Measurements from ENCODE around the gene KCNH5.
A peak's percentile ranks its signal among the peaks of the same experiment; 100 is the strongest.

The KCNH5 gene

GRCh38 chr14:62674563-62675237, 370.6 kb downstream of the KCNH5 start:
- Histone ChIP-seq H3K79me1 (ENCODE audit: low read length) (no peaks in the 10 kb centered on the region), H3K27me3 (ENCODE audit: insufficient read depth, low read length, poor library complexity) (no peaks in the 10 kb centered on the region), H2BK15ac (replicated peaks; ENCODE audit: low read depth) (no peak overlapping the region), H4K8ac (ENCODE audit: low read depth, low read length) (no peak overlapping the region), H3K79me2 (ENCODE audit: control insufficient read depth, insufficient read depth, low read length) (no peaks in the 10 kb centered on the region), H3K56ac (ENCODE audit: low read length) (no peak overlapping the region), H2BK5ac (ENCODE audit: low read length) (no peak overlapping the region), H2AK5ac (ENCODE audit: low read length) (no peak overlapping the region), H3K4me2 (ENCODE audit: low read length) (no peak overlapping the region), H3K4me3 (ENCODE audit: low read length) (no peak overlapping the region), H4K5ac (ENCODE audit: low read length) (no peak overlapping the region), H3K18ac (ENCODE audit: low read length) (no peak overlapping the region), H3K4me1 (ENCODE audit: control insufficient read depth, low read depth, low read length) (no peaks in the 10 kb centered on the region), H3K27ac (ENCODE audit: low read depth, low read length) (no peak overlapping the region), H3K4ac (ENCODE audit: low read depth, low read length) (no peak overlapping the region), H2BK120ac (ENCODE audit: low read depth, low read length) (no peak overlapping the region), H3K23ac (ENCODE audit: low read length) (no peak overlapping the region), H3K9ac (ENCODE audit: low read length) (no peak overlapping the region), H3K36me3 (ENCODE audit: control insufficient read depth, insufficient read depth, low read length) (no peaks in the 10 kb centered on the region)
- WGBS (ENCODE audit: extremely low coverage, insufficient coverage, low lambda C conversion rate), result no CpG with 5 or more reads among the region's 4 CpGs
- DNase-seq, result peak; percentile 47

GRCh38 chr14:62673014-62673755, 372.1 kb downstream of the KCNH5 start:
- no peak overlapping the region for H2AK5ac ChIP-seq (ENCODE audit: low read length)
- no CpG with 5 or more reads among the region's 4 CpGs for WGBS (ENCODE audit: extremely low coverage, insufficient coverage, low lambda C conversion rate)

GRCh38 chr14:62670526-62670925, 374.7 kb downstream of the KCNH5 start:
- Histone ChIP-seq H3K79me1 (ENCODE audit: low read length) (no peaks in the 10 kb centered on the region), H3K56ac (ENCODE audit: low read length) (no peak overlapping the region), H2BK120ac (ENCODE audit: low read depth, low read length) (no peak overlapping the region), H3K27me3 (ENCODE audit: insufficient read depth, low read length, poor library complexity) (no peaks in the 10 kb centered on the region), H3K4me3 (ENCODE audit: low read length) (no peak overlapping the region), H3K79me2 (ENCODE audit: control insufficient read depth, insufficient read depth, low read length) (no peaks in the 10 kb centered on the region), H2BK5ac (ENCODE audit: low read length) (no peak overlapping the region), H2BK15ac (replicated peaks; ENCODE audit: low read depth) (peak overlapping the region; percentile 74), H3K4ac (ENCODE audit: low read depth, low read length) (no peak overlapping the region), H4K8ac (ENCODE audit: low read depth, low read length) (no peak overlapping the region), H3K4me2 (ENCODE audit: low read length) (no peak overlapping the region), H3K36me3 (ENCODE audit: control insufficient read depth, insufficient read depth, low read length) (no peaks in the 10 kb centered on the region), H3K9ac (ENCODE audit: low read length) (no peak overlapping the region), H4K5ac (ENCODE audit: low read length) (no peak overlapping the region), H3K18ac (ENCODE audit: low read length) (no peak overlapping the region), H2AK5ac (ENCODE audit: low read length) (no peak overlapping the region), H3K23ac (ENCODE audit: low read length) (no peak overlapping the region), H3K27ac (ENCODE audit: low read depth, low read length) (no peak overlapping the region), H3K4me1 (ENCODE audit: control insufficient read depth, low read depth, low read length) (no peaks in the 10 kb centered on the region)
- no peak for DNase-seq
- no CpG with 5 or more reads among the region's 2 CpGs for WGBS (ENCODE audit: extremely low coverage, insufficient coverage, low lambda C conversion rate)

More at GRCh38 chr14:62673014-62673755, 372.1 kb downstream of the KCNH5 start:
- Histone ChIP-seq H4K8ac (ENCODE audit: low read depth, low read length) (no peak overlapping the region), H2BK120ac (ENCODE audit: low read depth, low read length) (no peak overlapping the region), H3K18ac (ENCODE audit: low read length) (no peak overlapping the region), H2BK5ac (ENCODE audit: low read length) (no peak overlapping the region), H3K9ac (ENCODE audit: low read length) (no peak overlapping the region), H2BK15ac (replicated peaks; ENCODE audit: low read depth) (no peak overlapping the region), H3K4me3 (ENCODE audit: low read length) (no peak overlapping the region), H3K79me2 (ENCODE audit: control insufficient read depth, insufficient read depth, low read length) (no peaks in the 10 kb centered on the region), H3K4me1 (ENCODE audit: control insufficient read depth, low read depth, low read length) (no peaks in the 10 kb centered on the region), H3K4ac (ENCODE audit: low read depth, low read length) (no peak overlapping the region), H3K27me3 (ENCODE audit: insufficient read depth, low read length, poor library complexity) (no peaks in the 10 kb centered on the region), H3K79me1 (ENCODE audit: low read length) (no peaks in the 10 kb centered on the region), H3K23ac (ENCODE audit: low read length) (no peak overlapping the region), H3K4me2 (ENCODE audit: low read length) (no peak overlapping the region), H3K56ac (ENCODE audit: low read length) (no peak overlapping the region), H3K27ac (ENCODE audit: low read depth, low read length) (no peak overlapping the region), H3K36me3 (ENCODE audit: control insufficient read depth, insufficient read depth, low read length) (no peaks in the 10 kb centered on the region), H4K5ac (ENCODE audit: low read length) (no peak overlapping the region)
- DNase-seq, result no peak

DNA sequence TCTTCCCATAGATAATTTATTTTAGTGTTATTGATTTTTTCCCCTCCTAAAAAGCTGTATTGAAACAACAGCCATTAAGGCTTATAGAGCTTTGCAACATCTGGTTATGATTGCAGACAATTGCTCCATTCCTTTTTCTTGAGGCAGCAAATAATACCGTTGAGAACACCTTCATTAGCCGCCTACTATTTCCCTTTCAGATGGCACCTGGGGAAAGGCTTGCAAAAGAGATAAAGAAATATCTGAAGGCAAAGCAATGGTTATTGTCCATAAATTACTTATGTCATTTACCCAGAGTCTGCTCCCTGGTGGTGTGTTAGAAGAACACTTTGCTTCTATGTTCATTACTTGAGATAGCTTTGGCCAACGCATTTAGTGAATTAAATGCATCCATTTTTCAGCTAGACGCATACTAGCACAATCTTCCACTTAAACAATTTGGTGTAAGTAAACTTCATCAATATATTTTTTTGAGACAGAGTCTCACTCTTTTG, 377.8 kb downstream of the KCNH5 start:
- no CpG with 5 or more reads among the region's 4 CpGs for WGBS (ENCODE audit: extremely low coverage, insufficient coverage, low lambda C conversion rate)
- no peak overlapping the region for H3K56ac ChIP-seq (ENCODE audit: low read length)
- H4K5ac ChIP-seq (ENCODE audit: low read length), result no peak overlapping the region
- H3K27ac ChIP-seq (ENCODE audit: low read depth, low read length), result no peak overlapping the region
- H3K36me3 ChIP-seq (ENCODE audit: control insufficient read depth, insufficient read depth, low read length), result no peaks in the 10 kb centered on the region
- H3K4me2 ChIP-seq (ENCODE audit: low read length), result no peak overlapping the region
- no peaks in the 10 kb centered on the region for H3K79me1 ChIP-seq (ENCODE audit: low read length)
- no peak overlapping the region for H2BK5ac ChIP-seq (ENCODE audit: low read length)
- no peak overlapping the region for H3K4ac ChIP-seq (ENCODE audit: low read depth, low read length)
- H3K4me3 ChIP-seq (ENCODE audit: low read length), result no peak overlapping the region
- H2BK15ac ChIP-seq (replicated peaks; ENCODE audit: low read depth), result peak overlapping the region; percentile 23
- no peak overlapping the region for H4K8ac ChIP-seq (ENCODE audit: low read depth, low read length)
- no peaks in the 10 kb centered on the region for H3K79me2 ChIP-seq (ENCODE audit: control insufficient read depth, insufficient read depth, low read length)
- H2AK5ac ChIP-seq (ENCODE audit: low read length), result no peak overlapping the region
- H3K9ac ChIP-seq (ENCODE audit: low read length), result no peak overlapping the region
- no peak for DNase-seq
- H3K4me1 ChIP-seq (ENCODE audit: control insufficient read depth, low read depth, low read length), result peaks cover 5% of the 10 kb centered on the region
- no peak overlapping the region for H2BK120ac ChIP-seq (ENCODE audit: low read depth, low read length)
- peak overlapping the region; percentile 75 for H3K18ac ChIP-seq (ENCODE audit: low read length)
- H3K27me3 ChIP-seq (ENCODE audit: insufficient read depth, low read length, poor library complexity), result no peaks in the 10 kb centered on the region
- no peak overlapping the region for H3K23ac ChIP-seq (ENCODE audit: low read length)

GRCh38 chr14:62665286-62665685, 380.0 kb downstream of the KCNH5 start:
- WGBS (ENCODE audit: extremely low coverage, insufficient coverage, low lambda C conversion rate), result no CpG with 5 or more reads among the region's 3 CpGs
- H3K27ac ChIP-seq (ENCODE audit: low read depth, low read length), result no peak overlapping the region

More at GRCh38 chr14:62665286-62665685, 380.0 kb downstream of the KCNH5 start:
- peak overlapping the region; percentile 81 for H2BK5ac ChIP-seq (ENCODE audit: low read length)
- no peaks in the 10 kb centered on the region for H3K36me3 ChIP-seq (ENCODE audit: control insufficient read depth, insufficient read depth, low read length)
- peaks cover 5% of the 10 kb centered on the region for H3K4me1 ChIP-seq (ENCODE audit: control insufficient read depth, low read depth, low read length)
- no peak overlapping the region for H3K23ac ChIP-seq (ENCODE audit: low read length)
- H3K9ac ChIP-seq (ENCODE audit: low read length), result peak overlapping the region; percentile 44
- H4K8ac ChIP-seq (ENCODE audit: low read depth, low read length), result no peak overlapping the region
- H2BK15ac ChIP-seq (replicated peaks; ENCODE audit: low read depth), result peak overlapping the region; percentile 92
- H3K4ac ChIP-seq (ENCODE audit: low read depth, low read length), result peak overlapping the region; percentile 59
- DNase-seq, result no peak
- H3K27me3 ChIP-seq (ENCODE audit: insufficient read depth, low read length, poor library complexity), result no peaks in the 10 kb centered on the region
- H2AK5ac ChIP-seq (ENCODE audit: low read length), result no peak overlapping the region
- no peaks in the 10 kb centered on the region for H3K79me2 ChIP-seq (ENCODE audit: control insufficient read depth, insufficient read depth, low read length)
- H3K56ac ChIP-seq (ENCODE audit: low read length), result peak overlapping the region; percentile 73
- peak overlapping the region; percentile 44 for H3K18ac ChIP-seq (ENCODE audit: low read length)
- H3K4me3 ChIP-seq (ENCODE audit: low read length), result no peak overlapping the region
- no peaks in the 10 kb centered on the region for H3K79me1 ChIP-seq (ENCODE audit: low read length)
- H4K5ac ChIP-seq (ENCODE audit: low read length), result peak overlapping the region; percentile 42
- peak overlapping the region; percentile 92 for H2BK120ac ChIP-seq (ENCODE audit: low read depth, low read length)
- no peak overlapping the region for H3K4me2 ChIP-seq (ENCODE audit: low read length)
